Mesothelial cell of epicardium (in vitro differentiated cells): ENCODE data around the gene IL3. TPM values are rescaled to one million over a fixed set of nuclear protein-coding genes. Genes with fewer than 3 reads are reported as not detected.

ENCODE experiments used
- DNase-seq, 2 experiments: peaks; one replicate each; pipeline ENCODE4 v3.0.0; 2021; ENCODE audit warnings: low spot score in 2 of 2; ENCODE audit not compliant: unreplicated experiment in 2 of 2
- H3K27ac Mint-ChIP-seq: 2 replicates; pipeline ENCODE4 v1.8.0; 2021; ENCODE audit warnings: mixed read lengths
- H3K27me3 Mint-ChIP-seq: 2 replicates; pipeline ENCODE4 v1.8.0; 2021; ENCODE audit warnings: low read depth, mixed read lengths
- H3K36me3 Mint-ChIP-seq: 2 replicates; pipeline ENCODE4 v1.8.0; 2021; ENCODE audit warnings: mixed read lengths
- H3K4me1 Mint-ChIP-seq: 2 replicates; pipeline ENCODE4 v1.8.0; 2021; ENCODE audit warnings: mixed read lengths
- H3K4me3 Mint-ChIP-seq: 2 replicates; pipeline ENCODE4 v1.8.0; 2021; ENCODE audit warnings: mild to moderate bottlenecking, moderate library complexity, mixed read lengths
- H3K9me3 Mint-ChIP-seq: 2 replicates; pipeline ENCODE4 v1.8.0; 2021; ENCODE audit warnings: mixed read lengths
- CTCF ChIP-seq: fragments of 200-600 bp; sonication (generic); IDR thresholded peaks from one replicate; pipeline ENCODE4 v1.5.0; 2021; ENCODE audit warnings: antibody characterized with exemption; ENCODE audit not compliant: unreplicated experiment
- total RNA-seq: library from RNA; stranded (reverse); gene quantifications from 3 replicates; pipeline ENCODE4 v1.2.1, GENCODE V29; 2021

The IL3 gene
- total RNA-seq, 1 donor from 2014 or later, result not detected

GRCh38 chr5:132087661-132088060 is 27.2 kb downstream of the IL3 start:
- Mint-ChIP-seq H3K4me3 (no peak overlapping the region), H3K27ac (no peak overlapping the region), H3K9me3 (no peaks in the 10 kb centered on the region), H3K4me1 (peaks cover 9% of the 10 kb centered on the region), H3K27me3 (no peaks in the 10 kb centered on the region), H3K36me3 (no peaks in the 10 kb centered on the region)
- no peak for DNase-seq
- TF ChIP-seq CTCF, result no peak

DNA sequence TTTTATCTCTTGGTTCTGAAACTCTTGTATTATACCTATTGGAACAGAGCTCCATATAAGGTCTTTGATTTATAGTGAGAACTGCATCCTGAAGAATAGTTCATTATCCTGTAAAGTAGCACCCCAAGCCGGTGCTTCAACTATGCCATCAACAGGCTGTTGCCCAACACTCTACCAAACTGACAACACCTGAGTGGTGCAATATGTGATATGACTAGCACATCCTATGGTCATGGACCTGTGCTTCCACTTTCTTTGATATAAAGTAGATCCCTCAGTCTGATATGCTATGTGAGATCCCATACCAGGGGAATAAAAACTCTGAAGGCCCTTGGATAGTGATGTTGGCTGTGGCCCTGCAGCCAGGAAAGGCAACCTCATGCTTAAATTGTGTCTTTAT is 28.9 kb downstream of the IL3 start:
- Mint-ChIP-seq H3K27ac (no peak overlapping the region), H3K9me3 (no peaks in the 10 kb centered on the region), H3K4me1 (peaks cover 9% of the 10 kb centered on the region), H3K27me3 (no peaks in the 10 kb centered on the region), H3K4me3 (no peak overlapping the region), H3K36me3 (no peaks in the 10 kb centered on the region)
- no peak for TF ChIP-seq CTCF
- DNase-seq, result no peak

DNA sequence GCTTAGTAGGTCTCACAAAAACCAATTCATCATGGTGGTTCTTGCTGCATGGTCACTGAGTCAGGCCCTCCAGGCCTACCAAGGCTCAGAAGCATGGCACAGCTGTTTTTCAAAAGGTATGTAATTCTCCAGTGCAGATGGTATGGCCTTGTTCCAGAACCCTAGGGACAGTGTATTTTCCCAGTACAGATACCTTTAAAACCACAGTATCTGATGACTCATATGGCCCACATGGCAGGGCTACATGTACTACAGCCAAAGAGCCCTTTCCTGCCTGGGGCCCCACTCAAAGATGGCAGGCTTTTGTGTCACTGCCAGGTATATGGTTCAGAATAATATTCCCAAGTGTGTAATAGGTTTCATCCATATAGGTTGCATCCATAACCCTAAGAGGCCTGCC is 29.7 kb downstream of the IL3 start:
- H3K27ac Mint-ChIP-seq, result no peak overlapping the region
- H3K4me3 Mint-ChIP-seq, result no peak overlapping the region
- H3K27me3 Mint-ChIP-seq, result no peaks in the 10 kb centered on the region
- H3K4me1 Mint-ChIP-seq, result peaks cover 9% of the 10 kb centered on the region
- no peaks in the 10 kb centered on the region for H3K36me3 Mint-ChIP-seq
- no peak for DNase-seq
- no peaks in the 10 kb centered on the region for H3K9me3 Mint-ChIP-seq
- no peak for TF ChIP-seq CTCF

DNA sequence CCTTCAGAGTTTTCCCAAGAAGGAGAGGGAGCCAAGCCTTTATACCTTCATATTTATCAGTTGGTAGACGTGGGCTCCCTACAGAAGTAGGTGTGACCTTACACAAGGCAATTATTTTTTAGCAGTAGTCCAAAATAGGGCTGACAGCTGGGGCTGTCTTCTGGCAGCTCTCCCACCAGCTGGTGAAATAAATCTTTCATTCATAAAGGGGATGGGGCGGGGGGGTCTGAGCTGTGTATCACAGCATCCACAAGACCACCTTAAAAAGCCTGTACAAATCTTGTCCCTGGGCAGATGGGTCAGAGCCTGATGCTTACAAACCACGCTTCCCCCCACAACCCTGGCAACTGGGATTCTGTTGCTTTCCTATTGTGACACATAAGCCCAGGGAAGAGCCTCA is 32.8 kb downstream of the IL3 start:
- Mint-ChIP-seq H3K9me3 (no peaks in the 10 kb centered on the region), H3K36me3 (no peaks in the 10 kb centered on the region), H3K27ac (no peak overlapping the region), H3K4me3 (no peak overlapping the region), H3K4me1 (no peaks in the 10 kb centered on the region), H3K27me3 (no peaks in the 10 kb centered on the region)
- DNase-seq, result no peak
- TF ChIP-seq CTCF, result no peak

- H3K4me1 Mint-ChIP-seq, result no peaks in the 10 kb centered on the region
Measured at GRCh38 chr5:132094393-132095076, 34.1 kb downstream of the IL3 start.

More at GRCh38 chr5:132094393-132095076, 34.1 kb downstream of the IL3 start:
- H3K4me3 Mint-ChIP-seq, result no peak overlapping the region
- no peaks in the 10 kb centered on the region for H3K36me3 Mint-ChIP-seq
- DNase-seq, result no peak
- no peak overlapping the region for H3K27ac Mint-ChIP-seq
- no peaks in the 10 kb centered on the region for H3K27me3 Mint-ChIP-seq
- no peak for TF ChIP-seq CTCF
- H3K9me3 Mint-ChIP-seq, result no peaks in the 10 kb centered on the region
